Uterus (tissue), 4 donors: ENCODE measurements around the gene SBNO1. TPM values are rescaled to one million over a fixed set of nuclear protein-coding genes. Genes with fewer than 3 reads are reported as not detected.

Source experiments
- DNase-seq, 2 donors: peaks; one replicate each; pipeline ENCODE4 v3.0.0-alpha.2; 2019 to 2020
- H3K27ac ChIP-seq, 2 donors: fragments of 200-600 bp; sonication (generic); 1 replicate in 1 of 2; 2 replicates in 1 of 2; pipeline ENCODE4 v1.5.1; 2016 to 2018
- H3K27me3 ChIP-seq, 2 donors: fragments of 200-600 bp; sonication (generic); one replicate each; pipeline ENCODE4 v1.5.1; 2018 to 2019; ENCODE audit warnings: control low read depth in 1 of 2
- H3K36me3 ChIP-seq, 2 donors: fragments of 200-600 bp; sonication (generic); one replicate each; pipeline ENCODE4 v1.5.1; 2019; ENCODE audit warnings: control low read depth in 1 of 2
- H3K4me1 ChIP-seq, 2 donors: fragments of 200-600 bp; sonication (generic); one replicate each; pipeline ENCODE4 v1.5.1; 2018 to 2019; ENCODE audit warnings: control low read depth in 1 of 2
- H3K4me3 ChIP-seq, 2 donors: fragments of 200-600 bp; sonication (generic); 1 replicate in 1 of 2; 2 replicates in 1 of 2; pipeline ENCODE4 v1.5.1; 2018 to 2019; ENCODE audit warnings: mild to moderate bottlenecking in 1 of 2
- H3K9me3 ChIP-seq, 2 donors: fragments of 200-600 bp; sonication (generic); one replicate each; pipeline ENCODE4 v1.5.1; 2019; ENCODE audit warnings: control low read depth in 1 of 2
- POLR2A ChIP-seq, 2 donors: fragments of 450-650 bp; IDR thresholded peaks; one replicate each; pipeline ENCODE4 v1.6.1; 2016; ENCODE audit warnings: antibody characterized with exemption in 2 of 2, mild to moderate bottlenecking in 1 of 2, moderate library complexity in 1 of 2
- intact Hi-C: fragments of 100-400 bp; cut with DNase I; formaldehyde crosslinking; loops from one replicate; pipeline ENCODE4 v1.15.1; 2023; ENCODE audit warnings: low total_unique reads
- total RNA-seq, 4 donors: library from RNA; depleted of rRNA in 3 of 4; stranded (reverse); fragments of >200 nt in 3 of 4; gene quantifications; one replicate each; pipeline versions ENCODE4 v1.1.0 to v1.2.4, GENCODE V29; 2014 to 2023
- TF ChIP-seq, protein P1 (sequence below), 4 experiments: fragments of 200-600 bp in 2 of 4; fragments of 450-650 bp in 2 of 4; sonication (generic) in 2 of 4; IDR thresholded peaks; one replicate each; pipeline ENCODE4 v1.5.1; 2016 to 2019; ENCODE audit warnings: antibody characterized with exemption in 4 of 4, mild to moderate bottlenecking in 2 of 4, moderate library complexity in 1 of 4
- donor health status: DM: yes; HTN: yes; CAD: no.

SBNO1 gene
- total RNA-seq, 4 donors from 2014 or later = 16.8 to 40.5 (median 33.0) TPM

DNA sequence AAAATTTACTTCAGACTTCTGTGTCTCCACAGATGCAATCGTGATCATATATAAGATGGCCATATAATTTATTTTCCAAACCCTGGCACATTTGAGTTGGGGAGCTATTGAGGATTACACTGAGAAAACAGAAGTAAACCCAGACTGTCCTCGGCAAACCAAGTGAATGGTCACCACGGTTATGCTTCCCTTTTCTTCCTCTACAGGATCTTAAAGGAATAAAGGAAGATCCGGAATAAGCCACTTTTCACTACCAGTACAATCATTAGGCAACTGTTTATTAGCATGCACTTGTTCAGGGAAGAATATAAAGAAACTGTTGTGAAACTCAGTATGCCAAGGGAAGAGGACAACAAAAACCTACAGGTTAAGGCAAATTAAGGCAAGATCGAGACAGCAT is 27.6 kb downstream of the SBNO1 start:
- Histone ChIP-seq H3K4me1 (no peaks in the 10 kb centered on the region), H3K9me3 (no peaks in the 10 kb centered on the region), H3K4me3 (no peak overlapping the region), H3K36me3 (no peaks in the 10 kb centered on the region), H3K27me3 (no peaks in the 10 kb centered on the region), H3K27ac (no peak overlapping the region)
- intact Hi-C loops = no loop called here
- DNase-seq = no peak
- TF ChIP-seq, protein P1, sequence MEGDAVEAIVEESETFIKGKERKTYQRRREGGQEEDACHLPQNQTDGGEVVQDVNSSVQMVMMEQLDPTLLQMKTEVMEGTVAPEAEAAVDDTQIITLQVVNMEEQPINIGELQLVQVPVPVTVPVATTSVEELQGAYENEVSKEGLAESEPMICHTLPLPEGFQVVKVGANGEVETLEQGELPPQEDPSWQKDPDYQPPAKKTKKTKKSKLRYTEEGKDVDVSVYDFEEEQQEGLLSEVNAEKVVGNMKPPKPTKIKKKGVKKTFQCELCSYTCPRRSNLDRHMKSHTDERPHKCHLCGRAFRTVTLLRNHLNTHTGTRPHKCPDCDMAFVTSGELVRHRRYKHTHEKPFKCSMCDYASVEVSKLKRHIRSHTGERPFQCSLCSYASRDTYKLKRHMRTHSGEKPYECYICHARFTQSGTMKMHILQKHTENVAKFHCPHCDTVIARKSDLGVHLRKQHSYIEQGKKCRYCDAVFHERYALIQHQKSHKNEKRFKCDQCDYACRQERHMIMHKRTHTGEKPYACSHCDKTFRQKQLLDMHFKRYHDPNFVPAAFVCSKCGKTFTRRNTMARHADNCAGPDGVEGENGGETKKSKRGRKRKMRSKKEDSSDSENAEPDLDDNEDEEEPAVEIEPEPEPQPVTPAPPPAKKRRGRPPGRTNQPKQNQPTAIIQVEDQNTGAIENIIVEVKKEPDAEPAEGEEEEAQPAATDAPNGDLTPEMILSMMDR (IDR thresholded peaks at IDR 0.05) = no peak
- TF ChIP-seq POLR2A (IDR thresholded peaks at IDR 0.05) = no peak

GRCh38 chr12:123336530-123336929 is 28.1 kb downstream of the SBNO1 start:
- no peak overlapping the region for H3K27ac ChIP-seq
- no peak for DNase-seq
- no peaks in the 10 kb centered on the region for H3K27me3 ChIP-seq
- TF ChIP-seq, protein P1 (IDR thresholded peaks at IDR 0.05) = no peak
- no peak for TF ChIP-seq POLR2A (IDR thresholded peaks at IDR 0.05)
- no peak overlapping the region for H3K4me3 ChIP-seq
- H3K4me1 ChIP-seq = no peaks in the 10 kb centered on the region
- intact Hi-C loops = no loop called here
- no peaks in the 10 kb centered on the region for H3K9me3 ChIP-seq
- H3K36me3 ChIP-seq = no peaks in the 10 kb centered on the region

- no peaks in the 10 kb centered on the region for H3K9me3 ChIP-seq
- intact Hi-C loops = no loop called here
- no peak overlapping the region for H3K27ac ChIP-seq
- no peaks in the 10 kb centered on the region for H3K36me3 ChIP-seq
- H3K4me3 ChIP-seq = no peak overlapping the region
- TF ChIP-seq, protein P1 (IDR thresholded peaks at IDR 0.05) = no peak
- TF ChIP-seq POLR2A (IDR thresholded peaks at IDR 0.05) = no peak
- no peaks in the 10 kb centered on the region for H3K27me3 ChIP-seq
- no peak for DNase-seq
- no peaks in the 10 kb centered on the region for H3K4me1 ChIP-seq
These were observed 29.2 kb downstream of the SBNO1 start for GRCh38 chr12:123335490-123335889.

GRCh38 chr12:123329799-123330198 is 34.8 kb downstream of the SBNO1 start:
- DNase-seq = no peak
- no peak overlapping the region for H3K27ac ChIP-seq
- H3K27me3 ChIP-seq = no peaks in the 10 kb centered on the region
- H3K9me3 ChIP-seq = no peaks in the 10 kb centered on the region
- no peak for TF ChIP-seq POLR2A (IDR thresholded peaks at IDR 0.05)
- TF ChIP-seq, protein P1 (IDR thresholded peaks at IDR 0.05) = no peak
- no peaks in the 10 kb centered on the region for H3K4me1 ChIP-seq
- H3K36me3 ChIP-seq = no peaks in the 10 kb centered on the region
- intact Hi-C loops = no loop called here
- no peak overlapping the region for H3K4me3 ChIP-seq

DNA sequence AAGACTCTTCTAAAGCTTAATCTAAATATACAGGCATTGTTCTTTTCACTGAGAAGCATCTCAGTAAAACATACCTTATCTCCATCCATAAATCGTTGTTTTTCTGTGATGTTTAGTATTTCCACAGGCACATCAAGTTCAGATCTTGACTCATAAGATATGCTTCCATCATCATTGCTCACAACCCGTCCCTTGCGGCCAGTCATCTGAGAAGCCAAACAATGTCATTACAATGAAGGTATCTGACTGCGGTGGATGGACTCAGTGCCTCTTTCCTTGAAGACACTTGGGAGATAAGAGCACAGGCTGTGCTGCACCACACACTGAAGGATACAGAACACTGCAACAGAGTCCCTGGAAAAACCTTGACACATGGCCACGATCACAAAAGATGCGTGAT is 44.8 kb downstream of the SBNO1 start:
- Histone ChIP-seq H3K4me3 (no peak overlapping the region), H3K36me3 (no peaks in the 10 kb centered on the region), H3K9me3 (no peaks in the 10 kb centered on the region), H3K27me3 (no peaks in the 10 kb centered on the region), H3K4me1 (no peaks in the 10 kb centered on the region), H3K27ac (no peak overlapping the region)
- no peak for DNase-seq
- TF ChIP-seq, protein P1 (IDR thresholded peaks at IDR 0.05) = no peak
- no peak for TF ChIP-seq POLR2A (IDR thresholded peaks at IDR 0.05)
- intact Hi-C loops = no loop called here
